ENCODE measurements around the gene TGIF2LY. TPM values are rescaled to one million over a fixed set of nuclear protein-coding genes. Genes with fewer than 3 reads are reported as not detected.
"Not testable (repeated sequence)": the region's sequence is repeated elsewhere in the genome, so short reads cannot be mapped to it uniquely, and the experiment has no call there.

Gene TGIF2LY
- polyA plus RNA-seq (not detected in 2 replicates), polyA minus RNA-seq (not detected in 2 replicates)

- not testable (repeated sequence) for H3K27me3 ChIP-seq (ENCODE audit: insufficient read depth, low read depth, low read length); H3K9me2 ChIP-seq (ENCODE audit: insufficient read depth, low read length); H2AFZ ChIP-seq (ENCODE audit: low read depth, low read length); H4K20me1 ChIP-seq (ENCODE audit: insufficient read depth); H3K9ac ChIP-seq (ENCODE audit: low read length); H3K4me3 ChIP-seq (ENCODE audit: low read length); H3K79me2 ChIP-seq (replicated peaks; ENCODE audit: insufficient read depth, low read length); H3F3A ChIP-seq (ENCODE audit: insufficient read depth, low read length, poor library complexity, severe bottlenecking); H3K36me3 ChIP-seq (ENCODE audit: insufficient read depth, low read length); H3K9me3 ChIP-seq (ENCODE audit: low read length); H3K4me2 ChIP-seq (ENCODE audit: low read length); H3K27ac ChIP-seq (ENCODE audit: low read length)
Observed at GRCh38 chrY:3578767-3579166, at the start of gene TGIF2LY. TGIF2LY (plus strand) TSS chrY:3579067; CDS start chrY:3579245, 178 bp downstream.

Small RNA genes within 50 kb of the gene (small RNA-seq; reads per million reads assigned to genes)
- 0 reads per million in 3 experiments for gene PRRC2CP1
